Upper lobe of left lung (tissue), 6 donors: ENCODE results near the gene ALDH8A1. TPM values are rescaled to one million over a fixed set of nuclear protein-coding genes. Genes with fewer than 3 reads are reported as not detected.

Source experiments
- ATAC-seq, 2 donors: fragments of 200-7000 bp; cut with Tn5 transposase; one replicate each; pipeline ENCODE4 v1.9.1; 2022; ENCODE audit warnings: mild to moderate bottlenecking in 2 of 2, moderate library complexity in 2 of 2; ENCODE audit not compliant: low FRiP score in 2 of 2
- DNase-seq, 2 donors: peaks; one replicate each; pipeline ENCODE4 v3.0.0-alpha.2; 2019 to 2020
- H3K27ac ChIP-seq, 4 donors: fragments of 200-600 bp; sonication (generic); one replicate each; pipeline ENCODE4 v1.5.1; 2016 to 2019
- H3K27me3 ChIP-seq, 4 donors: fragments of 200-600 bp; sonication (generic); one replicate each; pipeline ENCODE4 v1.5.1; 2017 to 2019
- H3K36me3 ChIP-seq, 4 donors: fragments of 200-600 bp; sonication (generic); one replicate each; pipeline ENCODE4 v1.5.1; 2016 to 2019
- H3K4me1 ChIP-seq, 4 donors: fragments of 200-600 bp; sonication (generic); one replicate each; pipeline ENCODE4 v1.5.1; 2018 to 2019
- H3K4me3 ChIP-seq, 4 donors: fragments of 200-600 bp; sonication (generic); one replicate each; pipeline ENCODE4 v1.5.1; 2017 to 2019; ENCODE audit warnings: mild to moderate bottlenecking in 2 of 4, moderate library complexity in 1 of 4
- H3K9me3 ChIP-seq, 4 donors: fragments of 200-600 bp; sonication (generic); one replicate each; pipeline ENCODE4 v1.5.1; 2018 to 2019
- EP300 ChIP-seq, 4 donors: sonication (generic); formaldehyde crosslinking; IDR thresholded peaks; one replicate each; pipeline ENCODE4 v1.5.1; 2017; ENCODE audit warnings: antibody characterized with exemption in 4 of 4, control low read depth in 2 of 4
- POLR2A ChIP-seq, 4 donors: fragments of 450-650 bp; IDR thresholded peaks; one replicate each; pipeline ENCODE4 v1.5.1; 2016 to 2017; ENCODE audit warnings: antibody characterized with exemption in 4 of 4, mild to moderate bottlenecking in 2 of 4
- POLR2AphosphoS5 ChIP-seq, 2 donors: sonication (generic); formaldehyde crosslinking; IDR thresholded peaks; one replicate each; pipeline ENCODE4 v1.5.1; 2017; ENCODE audit warnings: antibody characterized with exemption in 2 of 2
- WGBS, 2 donors: methylation state at CpG; one replicate each; pipeline ENCODE4 v1.1.5; 2017 to 2018; 5-methylcytosine and 5-hydroxymethylcytosine counted together
- total RNA-seq, 6 donors: library from RNA; depleted of rRNA in 4 of 6; stranded (reverse); fragments of >200 nt in 4 of 6; gene quantifications; one replicate each; pipeline versions ENCODE4 v1.1.0 to v1.2.1, GENCODE V29; 2016 to 2021
- TF ChIP-seq, protein P1 (sequence below), 6 experiments: fragments of 450-650 bp in 4 of 6; fragments of 200-600 bp in 2 of 6; sonication (generic) in 2 of 6; IDR thresholded peaks; one replicate each; pipeline ENCODE4 v1.5.1; 2016 to 2019; ENCODE audit warnings: antibody characterized with exemption in 6 of 6
- donor health status: DM: no; HTN: no; CAD: no; lungs with moderate emphysema.
- donor health status: DM: no; HTN: yes; CAD: no; lungs with severe emphysema.

ALDH8A1 gene
- total RNA-seq, 6 donors from 2014 or later = 0.23 to 2.7 (median 0.69) TPM; not detected in 2

DNA sequence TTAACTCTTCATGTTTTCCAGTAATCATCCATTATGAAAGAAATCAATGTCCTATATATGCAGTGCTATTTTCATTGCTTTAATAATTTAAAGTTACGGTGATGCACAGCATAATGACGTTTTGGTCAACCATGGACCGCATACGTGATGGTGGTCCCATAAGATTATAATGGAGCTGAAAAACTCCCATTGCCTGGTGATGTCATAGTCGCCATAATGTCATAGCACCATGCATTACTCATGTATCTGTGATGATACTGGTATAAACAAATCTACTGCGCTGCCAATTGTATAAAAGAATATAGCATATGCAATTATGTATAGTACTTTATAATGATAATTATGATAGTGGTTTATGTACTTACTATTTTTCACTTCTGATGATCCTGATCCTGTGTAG, 42.3 kb upstream of the ALDH8A1 start:
- H3K4me1 ChIP-seq = no peaks in the 10 kb centered on the region
- no peaks in the 10 kb centered on the region for H3K27me3 ChIP-seq
- no peak for ATAC-seq
- DNase-seq = no peak
- H3K4me3 ChIP-seq = no peak overlapping the region
- H3K36me3 ChIP-seq = peaks cover 0 to 70% (median 8%) of the 10 kb centered on the region in 4 donors
- TF ChIP-seq, protein P1, sequence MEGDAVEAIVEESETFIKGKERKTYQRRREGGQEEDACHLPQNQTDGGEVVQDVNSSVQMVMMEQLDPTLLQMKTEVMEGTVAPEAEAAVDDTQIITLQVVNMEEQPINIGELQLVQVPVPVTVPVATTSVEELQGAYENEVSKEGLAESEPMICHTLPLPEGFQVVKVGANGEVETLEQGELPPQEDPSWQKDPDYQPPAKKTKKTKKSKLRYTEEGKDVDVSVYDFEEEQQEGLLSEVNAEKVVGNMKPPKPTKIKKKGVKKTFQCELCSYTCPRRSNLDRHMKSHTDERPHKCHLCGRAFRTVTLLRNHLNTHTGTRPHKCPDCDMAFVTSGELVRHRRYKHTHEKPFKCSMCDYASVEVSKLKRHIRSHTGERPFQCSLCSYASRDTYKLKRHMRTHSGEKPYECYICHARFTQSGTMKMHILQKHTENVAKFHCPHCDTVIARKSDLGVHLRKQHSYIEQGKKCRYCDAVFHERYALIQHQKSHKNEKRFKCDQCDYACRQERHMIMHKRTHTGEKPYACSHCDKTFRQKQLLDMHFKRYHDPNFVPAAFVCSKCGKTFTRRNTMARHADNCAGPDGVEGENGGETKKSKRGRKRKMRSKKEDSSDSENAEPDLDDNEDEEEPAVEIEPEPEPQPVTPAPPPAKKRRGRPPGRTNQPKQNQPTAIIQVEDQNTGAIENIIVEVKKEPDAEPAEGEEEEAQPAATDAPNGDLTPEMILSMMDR (IDR thresholded peaks at IDR 0.05) = no peak
- TF ChIP-seq POLR2AphosphoS5 (IDR thresholded peaks at IDR 0.05) (no peak), POLR2A (IDR thresholded peaks at IDR 0.05) (no peak), EP300 (IDR thresholded peaks at IDR 0.05) (no peak)
- no peak overlapping the region for H3K27ac ChIP-seq
- H3K9me3 ChIP-seq = no peaks in the 10 kb centered on the region
- 95 to 97% methylated on average over 6 of the region's 6 CpGs for WGBS, 2 donors

DNA sequence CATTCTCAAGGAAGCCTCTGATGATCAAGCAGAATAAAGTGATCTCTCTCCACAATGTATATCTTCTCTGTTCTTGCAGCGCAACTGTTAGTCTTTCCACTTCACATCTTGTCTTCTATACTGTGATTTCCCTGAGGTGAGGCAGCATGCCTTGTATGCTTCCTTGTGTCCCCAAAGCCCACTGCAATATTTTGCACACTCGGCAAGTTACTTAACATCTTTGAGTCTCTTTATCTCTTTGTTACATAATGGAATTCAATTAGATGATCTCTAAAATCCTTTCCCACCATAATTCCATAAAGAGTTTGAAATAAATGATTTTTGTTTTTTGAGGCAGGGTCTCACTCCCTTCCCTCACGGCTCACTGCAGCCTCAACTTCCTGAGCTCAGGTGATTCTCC, 40.4 kb upstream of the ALDH8A1 start:
- 92 to 93% methylated on average over 3 of the region's 3 CpGs for WGBS, 2 donors
- ATAC-seq = no peak
- H3K36me3 ChIP-seq = peaks cover 0 to 57% (median 5%) of the 10 kb centered on the region in 4 donors

DNA sequence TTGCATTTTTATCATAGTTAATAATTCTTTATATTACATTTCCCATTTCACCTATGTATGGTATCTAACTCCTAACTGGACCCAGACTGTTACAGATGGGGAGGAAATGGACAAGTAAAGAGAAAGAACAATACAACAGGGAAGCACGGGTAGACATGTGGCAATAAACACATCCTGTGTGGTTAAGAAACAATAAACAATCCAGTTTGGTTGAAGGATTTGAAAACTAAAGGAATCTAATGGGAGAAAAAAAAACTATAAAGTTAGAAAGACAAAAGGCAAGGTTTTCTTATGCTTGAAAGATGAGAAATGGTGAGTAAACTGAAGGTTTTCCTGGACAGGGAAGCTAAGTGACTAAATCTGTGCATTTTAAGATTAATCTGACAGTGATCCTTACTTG, 34.9 kb upstream of the ALDH8A1 start:
- no peak overlapping the region for H3K4me3 ChIP-seq
- TF ChIP-seq, protein P1 (IDR thresholded peaks at IDR 0.05) = no peak
- no peak for TF ChIP-seq POLR2A (IDR thresholded peaks at IDR 0.05)
- no peak for TF ChIP-seq POLR2AphosphoS5 (IDR thresholded peaks at IDR 0.05)
- TF ChIP-seq EP300 (IDR thresholded peaks at IDR 0.05) = no peak
- H3K27ac ChIP-seq = no peak overlapping the region
- WGBS, 2 donors = 15 to 41% methylated on average over 1 of the region's 1 CpG
- H3K9me3 ChIP-seq = no peaks in the 10 kb centered on the region
- peaks cover 0 to 49% (median 13%) of the 10 kb centered on the region in 4 donors for H3K36me3 ChIP-seq
- no peaks in the 10 kb centered on the region for H3K4me1 ChIP-seq
- DNase-seq = no peak
- ATAC-seq = no peak
- no peaks in the 10 kb centered on the region for H3K27me3 ChIP-seq

More for the DNA sequence above, 40.4 kb upstream of the ALDH8A1 start:
- no peaks in the 10 kb centered on the region for H3K4me1 ChIP-seq
- TF ChIP-seq EP300 (IDR thresholded peaks at IDR 0.05) (no peak), POLR2A (IDR thresholded peaks at IDR 0.05) (no peak), POLR2AphosphoS5 (IDR thresholded peaks at IDR 0.05) (no peak)
- TF ChIP-seq, protein P1 (IDR thresholded peaks at IDR 0.05) = no peak
- no peak for DNase-seq
- H3K27ac ChIP-seq = no peak overlapping the region
- no peaks in the 10 kb centered on the region for H3K9me3 ChIP-seq
- no peaks in the 10 kb centered on the region for H3K27me3 ChIP-seq
- H3K4me3 ChIP-seq = no peak overlapping the region

DNA sequence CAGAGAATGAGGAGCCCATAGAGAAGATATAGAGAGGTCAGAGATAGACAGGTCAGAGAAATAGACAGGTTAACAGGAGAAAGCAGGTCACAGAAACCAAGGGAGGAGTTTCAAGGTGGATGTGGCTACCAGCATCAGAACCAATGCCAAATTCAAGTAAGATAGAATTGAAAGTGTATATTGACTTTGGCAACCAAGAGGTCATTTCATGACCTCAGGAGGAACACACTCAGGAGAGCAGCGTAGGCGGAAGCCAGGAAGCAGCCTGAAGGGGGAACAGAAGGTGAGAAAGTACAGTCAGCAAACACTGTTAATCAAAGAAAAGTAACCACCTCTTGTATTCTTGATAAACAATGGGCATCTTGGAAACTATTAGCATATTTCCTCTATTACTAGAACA, 33.9 kb upstream of the ALDH8A1 start:
- no peaks in the 10 kb centered on the region for H3K27me3 ChIP-seq
- 80 to 90% methylated on average over 2 of the region's 2 CpGs for WGBS, 2 donors
- peaks cover 0 to 49% (median 17%) of the 10 kb centered on the region in 4 donors for H3K36me3 ChIP-seq
- TF ChIP-seq POLR2A (IDR thresholded peaks at IDR 0.05) (no peak), POLR2AphosphoS5 (IDR thresholded peaks at IDR 0.05) (no peak), EP300 (IDR thresholded peaks at IDR 0.05) (no peak)
- TF ChIP-seq, protein P1 (IDR thresholded peaks at IDR 0.05) = no peak
- H3K9me3 ChIP-seq = no peaks in the 10 kb centered on the region
- H3K4me3 ChIP-seq = no peak overlapping the region
- H3K27ac ChIP-seq = no peak overlapping the region
- ATAC-seq = no peak
- no peak for DNase-seq
- no peaks in the 10 kb centered on the region for H3K4me1 ChIP-seq

DNA sequence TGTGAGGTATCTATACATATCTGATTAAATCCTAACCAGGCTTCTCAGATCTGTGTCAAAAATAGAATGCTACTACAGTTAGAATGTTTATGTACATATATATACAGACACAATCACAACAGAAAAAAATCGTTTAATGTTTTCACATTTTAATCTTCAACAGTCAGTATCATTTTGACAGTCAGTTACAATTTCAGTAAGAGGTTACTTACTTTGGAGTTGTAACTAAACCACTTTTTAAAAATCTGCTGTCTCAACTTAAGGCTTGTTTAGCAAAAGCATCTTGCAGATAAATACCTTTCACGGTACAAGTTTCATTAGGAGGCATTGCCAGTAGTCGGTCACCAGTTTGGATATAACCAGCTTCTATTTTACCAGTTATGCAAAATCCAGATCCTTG, 32.3 kb upstream of the ALDH8A1 start:
- peaks cover 0 to 54% (median 21%) of the 10 kb centered on the region in 4 donors for H3K36me3 ChIP-seq
- no peak for ATAC-seq
- H3K27ac ChIP-seq = no peak overlapping the region
- DNase-seq = no peak
- H3K4me3 ChIP-seq = no peak overlapping the region
- H3K4me1 ChIP-seq = no peaks in the 10 kb centered on the region
- 77 to 85% methylated on average over 3 of the region's 3 CpGs for WGBS, 2 donors
- H3K27me3 ChIP-seq = no peaks in the 10 kb centered on the region
- TF ChIP-seq POLR2AphosphoS5 (IDR thresholded peaks at IDR 0.05) (no peak), EP300 (IDR thresholded peaks at IDR 0.05) (no peak), POLR2A (IDR thresholded peaks at IDR 0.05) (no peak)
- TF ChIP-seq, protein P1 (IDR thresholded peaks at IDR 0.05) = no peak
- H3K9me3 ChIP-seq = no peaks in the 10 kb centered on the region
